CD14-positive monocyte (primary cell): Measurements from ENCODE around the gene KEAP1. TPM values are rescaled to one million over a fixed set of nuclear protein-coding genes. Genes with fewer than 3 reads are reported as not detected.

ENCODE experiments used
- DNase-seq, 3 donors: peaks; one replicate each; pipeline ENCODE4 v3.0.0-alpha.2; 2011 to 2022
- H2AFZ ChIP-seq: 2 replicates; pipeline ENCODE4 v1.6.0; 2012; ENCODE audit warnings: mild to moderate bottlenecking, low read depth, low read length, inconsistent platforms; ENCODE audit not compliant: insufficient read depth, poor library complexity, severe bottlenecking
- H3K27ac ChIP-seq, 2 donors: 1 replicate in 1 of 2; 2 replicates in 1 of 2; pipeline ENCODE4 v1.5.1; 2012 to 2013; ENCODE audit warnings: low read length in 2 of 2, control low read depth in 1 of 2, inconsistent platforms in 1 of 2, low read depth in 1 of 2, mild to moderate bottlenecking in 1 of 2
- H3K27me3 ChIP-seq, 2 donors: one replicate each; pipeline versions ENCODE4 v1.6.0 to v1.6.1; 2011 to 2013; ENCODE audit warnings: low read length in 2 of 2; ENCODE audit not compliant: control insufficient read depth in 2 of 2, insufficient read depth in 2 of 2
- H3K36me3 ChIP-seq, 2 donors: replicated peaks in 1 of 2; 1 replicate in 1 of 2; 2 replicates in 1 of 2; pipeline versions ENCODE4 v1.5.1 to v1.6.1; 2012 to 2013; ENCODE audit warnings: low read length in 2 of 2, control low read depth in 1 of 2, inconsistent platforms in 1 of 2, mild to moderate bottlenecking in 1 of 2; ENCODE audit not compliant: insufficient read depth in 2 of 2, control insufficient read depth in 1 of 2
- H3K4me1 ChIP-seq, 2 donors: 1 replicate in 1 of 2; 2 replicates in 1 of 2; pipeline versions ENCODE4 v1.5.1 to v1.6.1; 2012 to 2013; ENCODE audit warnings: low read length in 2 of 2, control low read depth in 1 of 2, inconsistent platforms in 1 of 2, mild to moderate bottlenecking in 1 of 2, moderate library complexity in 1 of 2; ENCODE audit not compliant: insufficient read depth in 2 of 2, control insufficient read depth in 1 of 2
- H3K4me2 ChIP-seq: replicated peaks from 2 replicates; pipeline ENCODE3; 2012; ENCODE audit warnings: low read length, moderate library complexity, mild to moderate bottlenecking; ENCODE audit not compliant: poor library complexity, severe bottlenecking; ENCODE audit errors: extremely low read depth
- H3K4me3 ChIP-seq, 3 experiments: fragments of 200-600 bp in 1 of 3; sonication (generic) in 1 of 3; replicated peaks in 1 of 3; 1 replicate in 2 of 3; 2 replicates in 1 of 3; pipeline ENCODE4 v1.5.1; 2011 to 2013; ENCODE audit warnings: low read length in 3 of 3, mild to moderate bottlenecking in 3 of 3, control low read depth in 2 of 3, low read depth in 2 of 3, inconsistent platforms in 1 of 3, moderate library complexity in 1 of 3
- H3K79me2 ChIP-seq: 2 replicates; pipeline ENCODE4 v1.6.0; 2012; ENCODE audit warnings: mild to moderate bottlenecking, control low read depth, inconsistent platforms, low read length, moderate library complexity; ENCODE audit not compliant: insufficient read depth
- H3K9ac ChIP-seq: 2 replicates; pipeline ENCODE4 v1.6.0; 2017; ENCODE audit warnings: low read length, mild to moderate bottlenecking; ENCODE audit not compliant: insufficient read depth, poor library complexity, severe bottlenecking
- H3K9me3 ChIP-seq, 2 donors: replicated peaks in 1 of 2; 1 replicate in 1 of 2; 2 replicates in 1 of 2; pipeline versions ENCODE4 v1.5.1 to v1.6.1; 2012 to 2013; ENCODE audit warnings: low read length in 2 of 2, control low read depth in 1 of 2; ENCODE audit not compliant: control insufficient read depth in 1 of 2, insufficient read depth in 1 of 2
- H4K20me1 ChIP-seq: 2 replicates; pipeline ENCODE4 v1.6.0; 2012; ENCODE audit warnings: mild to moderate bottlenecking, low read length, control low read depth, moderate library complexity; ENCODE audit not compliant: insufficient read depth
- H3K27ac Mint-ChIP-seq, 7 donors: one replicate each; pipeline ENCODE4 v1.8.0; 2020; ENCODE audit warnings: mild to moderate bottlenecking in 7 of 7, mixed read lengths in 7 of 7, moderate library complexity in 6 of 7, inconsistent platforms in 2 of 7
- H3K27me3 Mint-ChIP-seq, 3 donors: one replicate each; pipeline ENCODE4 v1.8.0; 2021 to 2022; ENCODE audit warnings: low read depth in 3 of 3, mild to moderate bottlenecking in 3 of 3, mixed read lengths in 3 of 3, moderate library complexity in 3 of 3, inconsistent platforms in 1 of 3
- H3K36me3 Mint-ChIP-seq, 2 donors: one replicate each; pipeline ENCODE4 v1.8.0; 2020; ENCODE audit warnings: mixed read lengths in 2 of 2, inconsistent platforms in 1 of 2, mild to moderate bottlenecking in 1 of 2
- H3K4me1 Mint-ChIP-seq: one replicate; pipeline ENCODE4 v1.8.0; 2020; ENCODE audit warnings: mild to moderate bottlenecking, mixed read lengths
- H3K4me3 Mint-ChIP-seq, 2 donors: one replicate each; pipeline ENCODE4 v1.8.0; 2020; ENCODE audit warnings: mild to moderate bottlenecking in 2 of 2, mixed read lengths in 2 of 2, moderate library complexity in 1 of 2
- H3K9me3 Mint-ChIP-seq, 7 donors: one replicate each; pipeline ENCODE4 v1.8.0; 2020 to 2022; ENCODE audit warnings: mixed read lengths in 7 of 7, mild to moderate bottlenecking in 6 of 7, moderate library complexity in 6 of 7, inconsistent platforms in 2 of 7
- CTCF ChIP-seq: fragments of 200-600 bp; IDR thresholded peaks from one replicate; pipeline ENCODE4 v1.8.0; 2022; ENCODE audit warnings: antibody characterized with exemption, mild to moderate bottlenecking
- WGBS: methylation state at CpG from one replicate; pipeline ENCODE4 v1.1.5; 2013; ENCODE audit warnings: missing lambda C conversion rate; ENCODE audit not compliant: insufficient coverage; 5-methylcytosine and 5-hydroxymethylcytosine counted together
- intact Hi-C, 2 donors: fragments of 100-400 bp; cut with micrococcal nuclease; formaldehyde crosslinking; loops; one replicate each; pipeline versions ENCODE4 v1.15.0 to v1.15.1; 2023
- polyA plus RNA-seq, 3 donors: library from polyadenylated mRNA; depleted of rRNA in 1 of 3; unstranded in 2 of 3; stranded (reverse) in 1 of 3; fragments of 300-500 nt in 2 of 3; fragments of >200 nt in 1 of 3; fragmentation: Illumina TruSeq in 2 of 3; gene quantifications; 1 replicate in 2 of 3; 2 replicates in 1 of 3; pipeline ENCODE4 v1.2.3, GENCODE V29; 2012 to 2021

KEAP1 gene
- polyA plus RNA-seq, 3 donors = 26.0 to 32.6 (median 26.1) TPM

- no peak for TF ChIP-seq CTCF
- peaks cover 33 to 52% of the 10 kb centered on the region in 2 donors for H3K36me3 Mint-ChIP-seq
- Histone ChIP-seq H3K27ac (peak overlapping the region in 1 of 2 donors; percentile 26), H3K79me2 (peaks cover 83% of the 10 kb centered on the region), H3K9me3 (no peaks in the 10 kb centered on the region), H3K4me3 (no peak overlapping the region), H4K20me1 (peaks cover 31% of the 10 kb centered on the region), H3K4me1 (peaks cover 12 to 28% of the 10 kb centered on the region in 2 donors), H2AFZ (no peak overlapping the region), H3K27me3 (no peaks in the 10 kb centered on the region), H3K4me2 (no peak overlapping the region), H3K36me3 (peaks cover 40 to 56% of the 10 kb centered on the region in 2 donors), H3K9ac (no peak overlapping the region)
- 96% methylated on average over 23 of the region's 24 CpGs for WGBS
- H3K27me3 Mint-ChIP-seq = peaks cover 0 to 4% (median 2%) of the 10 kb centered on the region in 3 donors
- DNase-seq = no peak
- H3K27ac Mint-ChIP-seq = peak overlapping the region in 2 of 7 donors; percentile 43 to 58
- H3K4me3 Mint-ChIP-seq = no peak overlapping the region
- H3K4me1 Mint-ChIP-seq = peaks cover 26% of the 10 kb centered on the region
- intact Hi-C loops = loop anchor here (5.0 to 10.0 kb wide), 3 partner anchors 195 to 565 kb away; partner anchors contain the start of gene OLFM2 (in 1 of the 2)
- H3K9me3 Mint-ChIP-seq = no peaks in the 10 kb centered on the region
Observed at GRCh38 chr19:10499550-10500246, 3.5 kb downstream of the KEAP1 start.

- Histone ChIP-seq H3K9ac (no peak overlapping the region), H3K79me2 (peaks cover 87% of the 10 kb centered on the region), H3K4me3 (no peak overlapping the region), H3K9me3 (no peaks in the 10 kb centered on the region), H3K27me3 (no peaks in the 10 kb centered on the region), H4K20me1 (peaks cover 31% of the 10 kb centered on the region), H3K4me2 (no peak overlapping the region), H3K36me3 (peaks cover 45 to 66% of the 10 kb centered on the region in 2 donors), H3K4me1 (peaks cover 6 to 19% of the 10 kb centered on the region in 2 donors), H2AFZ (no peak overlapping the region), H3K27ac (peak overlapping the region in 1 of 2 donors; percentile 18)
- H3K4me3 Mint-ChIP-seq = no peak overlapping the region
- peaks cover 39 to 67% of the 10 kb centered on the region in 2 donors for H3K36me3 Mint-ChIP-seq
- H3K9me3 Mint-ChIP-seq = no peaks in the 10 kb centered on the region
- TF ChIP-seq CTCF = no peak
- WGBS = 100% methylated on average over 2 of the region's 4 CpGs
- intact Hi-C loops = no loop called here
- no peak for DNase-seq
- H3K27ac Mint-ChIP-seq = peak overlapping the region in 3 of 7 donors; percentile 38 to 70 (median 40)
- H3K27me3 Mint-ChIP-seq = peaks cover 0 to 4% (median 2%) of the 10 kb centered on the region in 3 donors
- peaks cover 24% of the 10 kb centered on the region for H3K4me1 Mint-ChIP-seq
Observed at GRCh38 chr19:10497371-10497770, 5.8 kb downstream of the KEAP1 start.
